H1 (cell line): ENCODE measurements around the gene FRMD4A. TPM values are rescaled to one million over a fixed set of nuclear protein-coding genes. Genes with fewer than 3 reads are reported as not detected.

Experiments used
- CTCF ChIA-PET: fragments of 300-600 bp; sonication (Branson Sonifier 250); formaldehyde crosslinking; loops from one replicate; lab custom pipeline; 2021; ENCODE audit not compliant: partially characterized antibody; lab: Charles Lee
- POLR2A ChIA-PET: fragments of 300-600 bp; sonication (Branson Sonifier 250); formaldehyde crosslinking; loops from one replicate; lab custom pipeline; 2021; ENCODE audit warnings: inconsistent platforms; ENCODE audit not compliant: partially characterized antibody; lab: Charles Lee
- DNase-seq, 2 experiments: peaks; one replicate each; pipeline versions ENCODE4 v3.0.0 to v3.0.0-alpha.2; 2010 to 2022; ENCODE audit warnings: low spot score in 2 of 2, low read depth in 1 of 2, mixed read lengths in 1 of 2
- FAIRE-seq: peaks from 2 replicates; lab custom pipeline; 2011; peaks lifted over from hg19 to GRCh38; lab: Jason Lieb, UNC
- H2AFZ ChIP-seq: 2 replicates; pipeline ENCODE4 v1.8.1; 2012; ENCODE audit warnings: low read length, inconsistent platforms
- H2AK5ac ChIP-seq: 2 replicates; pipeline ENCODE4 v1.6.1; 2013; ENCODE audit warnings: low read depth, low read length
- H2BK120ac ChIP-seq: replicated peaks from 2 replicates; pipeline ENCODE3; 2013; ENCODE audit warnings: low read depth, low read length, inconsistent platforms
- H2BK12ac ChIP-seq: 2 replicates; pipeline ENCODE4 v1.6.1; 2013; ENCODE audit warnings: low read depth, low read length
- H2BK15ac ChIP-seq: 2 replicates; pipeline ENCODE4 v1.6.1; 2013; ENCODE audit warnings: low read length
- H2BK20ac ChIP-seq: 2 replicates; pipeline ENCODE4 v1.6.1; 2013; ENCODE audit warnings: low read length
- H2BK5ac ChIP-seq: 2 replicates; pipeline ENCODE4 v1.6.1; 2013; ENCODE audit warnings: low read depth, low read length
- H3K14ac ChIP-seq: 2 replicates; pipeline ENCODE4 v1.6.1; 2013; ENCODE audit warnings: inconsistent platforms; ENCODE audit not compliant: insufficient read length
- H3K18ac ChIP-seq: 2 replicates; pipeline ENCODE4 v1.6.1; 2013; ENCODE audit warnings: low read length; ENCODE audit errors: extremely low read depth
- H3K23ac ChIP-seq: 2 replicates; pipeline ENCODE4 v1.6.1; 2013; ENCODE audit warnings: inconsistent platforms; ENCODE audit not compliant: insufficient read length
- H3K23me2 ChIP-seq: 2 replicates; pipeline ENCODE4 v1.6.1; 2013; ENCODE audit warnings: low read depth, low read length
- H3K27ac ChIP-seq: 2 replicates; pipeline ENCODE4 v1.6.1; 2011; ENCODE audit warnings: low read depth, low read length, inconsistent platforms
- H3K27me3 ChIP-seq, 4 experiments: replicated peaks in 1 of 4; 1 replicate in 1 of 4; 2 replicates in 3 of 4; pipeline versions ENCODE4 v1.6.1 to v1.8.1; 2011 to 2013; ENCODE audit warnings: low read length in 3 of 4, mild to moderate bottlenecking in 3 of 4, inconsistent platforms in 2 of 4, mixed read lengths in 2 of 4, moderate library complexity in 1 of 4; ENCODE audit not compliant: control insufficient read depth in 3 of 4, insufficient read depth in 3 of 4; ENCODE audit errors: extremely low read depth in 1 of 4
- H3K36me3 ChIP-seq, 4 experiments: 2 replicates each; pipeline versions ENCODE4 v1.6.1 to v1.8.1; 2011 to 2013; ENCODE audit warnings: mild to moderate bottlenecking in 4 of 4, low read length in 3 of 4, moderate library complexity in 2 of 4, control low read depth in 1 of 4, inconsistent platforms in 1 of 4; ENCODE audit not compliant: insufficient read depth in 4 of 4, control insufficient read depth in 2 of 4
- H3K4ac ChIP-seq: replicated peaks from 2 replicates; pipeline ENCODE3; 2013; ENCODE audit warnings: low read length, low read depth, mixed read lengths, inconsistent platforms; ENCODE audit not compliant: insufficient read length
- H3K4me1 ChIP-seq, 4 experiments: replicated peaks in 1 of 4; 1 replicate in 1 of 4; 2 replicates in 3 of 4; pipeline versions ENCODE4 v1.6.1 to v1.8.1; 2011 to 2013; ENCODE audit warnings: low read length in 3 of 4, inconsistent platforms in 2 of 4, mixed read lengths in 1 of 4; ENCODE audit not compliant: insufficient read depth in 4 of 4, control insufficient read depth in 3 of 4
- H3K4me2 ChIP-seq, 2 experiments: 2 replicates each; pipeline versions ENCODE4 v1.6.1 to v1.8.1; 2011 to 2013; ENCODE audit warnings: low read depth in 2 of 2, low read length in 2 of 2, control low read depth in 1 of 2, inconsistent platforms in 1 of 2, mild to moderate bottlenecking in 1 of 2; ENCODE audit not compliant: insufficient read depth in 1 of 2
- H3K4me3 ChIP-seq, 4 experiments: fragments of 200-600, 300-600 bp in 1 of 4; sonication (generic), shearing (Covaris generic), sonication (Bioruptor Twin) in 1 of 4; 2 replicates each; pipeline versions ENCODE4 v1.5.1 to v1.8.1; 2011 to 2016; ENCODE audit warnings: low read length in 4 of 4, low read depth in 3 of 4, control low read depth in 2 of 4, inconsistent platforms in 2 of 4, mild to moderate bottlenecking in 2 of 4, mixed read lengths in 1 of 4, moderate library complexity in 1 of 4; ENCODE audit not compliant: insufficient read depth in 2 of 4; ENCODE audit errors: extremely low read depth in 1 of 4
- H3K56ac ChIP-seq: replicated peaks from 2 replicates; pipeline ENCODE3; 2013; ENCODE audit warnings: low read depth, mild to moderate bottlenecking, mixed read lengths, low read length, inconsistent platforms; ENCODE audit not compliant: insufficient read length
- H3K79me1 ChIP-seq: 2 replicates; pipeline ENCODE4 v1.6.1; 2013; ENCODE audit warnings: low read depth, low read length, control low read depth
- H3K79me2 ChIP-seq, 2 experiments: 2 replicates each; pipeline versions ENCODE4 v1.6.1 to v1.8.1; 2012 to 2013; ENCODE audit warnings: low read length in 2 of 2, mild to moderate bottlenecking in 2 of 2, inconsistent platforms in 1 of 2; ENCODE audit not compliant: insufficient read depth in 2 of 2, control insufficient read depth in 1 of 2
- H3K9ac ChIP-seq, 4 experiments: replicated peaks in 1 of 4; 1 replicate in 1 of 4; 2 replicates in 3 of 4; pipeline versions ENCODE4 v1.6.1 to v1.8.1; 2011 to 2013; ENCODE audit warnings: low read depth in 3 of 4, low read length in 3 of 4, control low read depth in 2 of 4, mild to moderate bottlenecking in 2 of 4, moderate library complexity in 2 of 4, inconsistent platforms in 1 of 4; ENCODE audit errors: extremely low read depth in 1 of 4
- H3K9me3 ChIP-seq, 2 experiments: 2 replicates each; pipeline versions ENCODE4 v1.6.1 to v1.8.1; 2012 to 2013; ENCODE audit warnings: mild to moderate bottlenecking in 2 of 2, moderate library complexity in 2 of 2, control low read depth in 1 of 2, inconsistent platforms in 1 of 2, low read depth in 1 of 2, low read length in 1 of 2, mixed read lengths in 1 of 2; ENCODE audit not compliant: insufficient read depth in 2 of 2
- H4K20me1 ChIP-seq, 2 experiments: replicated peaks in 1 of 2; 2 replicates each; pipeline versions ENCODE3 to v1.8.1; 2011 to 2013; ENCODE audit warnings: inconsistent platforms in 2 of 2, low read length in 2 of 2, mild to moderate bottlenecking in 1 of 2; ENCODE audit not compliant: insufficient read depth in 2 of 2, control insufficient read depth in 1 of 2
- H4K5ac ChIP-seq: 2 replicates; pipeline ENCODE4 v1.6.1; 2013; ENCODE audit warnings: low read length, low read depth, mixed read lengths, inconsistent platforms; ENCODE audit not compliant: insufficient read length
- H4K8ac ChIP-seq: 2 replicates; pipeline ENCODE4 v1.8.0; 2013; ENCODE audit warnings: mild to moderate bottlenecking, moderate library complexity, low read length, inconsistent platforms; ENCODE audit not compliant: insufficient read depth; ENCODE audit errors: extremely low read depth
- H4K91ac ChIP-seq: replicated peaks from 2 replicates; pipeline ENCODE3; 2013; ENCODE audit warnings: low read length, mixed read lengths, inconsistent platforms; ENCODE audit not compliant: insufficient read length
- SP2 ChIP-seq: IDR thresholded peaks from 2 replicates; pipeline ENCODE4 v1.6.1; 2012; ENCODE audit warnings: mild to moderate bottlenecking, low read length, inconsistent platforms
- WGBS, 2 experiments: shearing (Covaris generic) in 1 of 2; methylation state at CpG; one replicate each; pipeline versions ENCODE4 v1.1.6 to v1.1.7; 2013 to 2015; ENCODE audit warnings: low lambda C conversion rate in 2 of 2, mixed read lengths in 2 of 2, inconsistent platforms in 1 of 2, low coverage in 1 of 2, missing lambda C conversion rate in 1 of 2; ENCODE audit not compliant: insufficient replicate concordance in 2 of 2, insufficient coverage in 1 of 2, insufficient read length in 1 of 2; ENCODE audit errors: extremely low coverage in 1 of 2, missing lambda C conversion rate in 1 of 2; 5-methylcytosine and 5-hydroxymethylcytosine counted together
- polyA plus RNA-seq, 7 experiments: library from polyadenylated mRNA; depleted of rRNA in 3 of 7; stranded (reverse) in 5 of 7; unstranded in 2 of 7; fragments of >200 nt in 5 of 7; fragments of 200-250 nt in 2 of 7; gene quantifications; 1 replicate in 5 of 7; 2 replicates in 1 of 7; 4 replicates in 1 of 7; pipeline versions ENCODE4 v1.2.1 to v1.2.3, GENCODE V29; 2011 to 2013; ENCODE audit warnings: missing spikeins in 2 of 7, mixed read lengths in 2 of 7
- total RNA-seq: library from RNA; stranded (reverse); fragmentation: NEBNext Ultra II Directional; extraction: Animal tissue kit (Norgen Biotek cat#: 25700); gene quantifications from 2 replicates; pipeline ENCODE4 v1.2.1, GENCODE V29; 2021

FRMD4A gene
- total and polyA plus RNA-seq, 2 of the 8 experiments (the other 6 are each of a cell fraction or from before 2014, with no cell fraction given): 38.6 to 39.6 TPM

- CTCF ChIA-PET: no interaction called here
- Histone ChIP-seq H3K23me2 (peaks cover 2% of the 10 kb centered on the region; the same call in 1 of the 2 replicates), H3K14ac (no peak overlapping the region), H3K4ac (no peak overlapping the region), H2AK5ac (no peak overlapping the region), H3K56ac (no peak overlapping the region), H2BK12ac (no peak overlapping the region), H3K79me2 (no peaks in the 10 kb centered on the region), H3K27me3 (no peaks in the 10 kb centered on the region), H3K9me3 (no peaks in the 10 kb centered on the region), H3K18ac (no peak overlapping the region), H4K8ac (no peak overlapping the region), H3K4me3 (no peak overlapping the region), H2BK15ac (no peak overlapping the region), H4K5ac (no peak overlapping the region), H2BK120ac (no peak overlapping the region), H3K23ac (no peak overlapping the region), H3K9ac (no peak overlapping the region), H3K4me1 (peaks cover 3 to 9% (median 6%) of the 10 kb centered on the region in 4 experiments; a peak in 6 of 7 replicates), H4K91ac (no peak overlapping the region), H3K4me2 (no peak overlapping the region), H4K20me1 (no peaks in the 10 kb centered on the region), H2BK20ac (no peak overlapping the region), H2BK5ac (no peak overlapping the region), H3K36me3 (0 out of 8 replicates have a peak, but pooled peaks cover 0 to 2% (median under 1%) of the 10 kb centered on the region in 4 experiments), H2AFZ (no peak overlapping the region), H3K27ac (no peak overlapping the region), H3K79me1 (no peaks in the 10 kb centered on the region)
- DNase-seq: no peak
- POLR2A ChIA-PET: interaction anchor here (1.0 to 1.4 kb wide), 2 partner anchors 7 to 9 kb away, joined by 3 to 4 read pairs; no protein-coding TSS in a partner anchor
- no peak for TF ChIP-seq SP2
- WGBS, 2 experiments: 92% methylated on average over 5 of the region's 5 CpGs; no CpG with 5 or more reads in 1 of the 2 experiments
- no peak for FAIRE-seq
Observed at GRCh38 chr10:13715100-13715499, 615.6 kb downstream of the FRMD4A start.
